ENCODE results near the gene MTG2.

Gene MTG2

DNA sequence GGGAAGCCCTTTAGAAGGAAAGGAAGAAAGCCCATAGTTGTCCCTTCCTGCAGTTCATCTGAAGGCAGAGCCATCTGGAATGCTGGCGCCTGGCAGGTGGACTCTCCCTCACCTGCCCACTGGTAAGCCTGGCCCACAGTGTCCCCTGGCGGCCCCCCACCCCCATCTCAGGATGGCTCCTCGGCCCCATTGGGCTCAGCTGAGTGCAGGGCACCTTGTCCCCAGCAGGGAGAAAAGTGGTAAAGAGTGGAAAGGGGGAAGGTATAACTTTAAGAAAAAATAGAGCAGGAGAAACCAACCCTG, 26.6 kb upstream of the MTG2 start (continued):
- TF ChIP-seq, protein P1, sequence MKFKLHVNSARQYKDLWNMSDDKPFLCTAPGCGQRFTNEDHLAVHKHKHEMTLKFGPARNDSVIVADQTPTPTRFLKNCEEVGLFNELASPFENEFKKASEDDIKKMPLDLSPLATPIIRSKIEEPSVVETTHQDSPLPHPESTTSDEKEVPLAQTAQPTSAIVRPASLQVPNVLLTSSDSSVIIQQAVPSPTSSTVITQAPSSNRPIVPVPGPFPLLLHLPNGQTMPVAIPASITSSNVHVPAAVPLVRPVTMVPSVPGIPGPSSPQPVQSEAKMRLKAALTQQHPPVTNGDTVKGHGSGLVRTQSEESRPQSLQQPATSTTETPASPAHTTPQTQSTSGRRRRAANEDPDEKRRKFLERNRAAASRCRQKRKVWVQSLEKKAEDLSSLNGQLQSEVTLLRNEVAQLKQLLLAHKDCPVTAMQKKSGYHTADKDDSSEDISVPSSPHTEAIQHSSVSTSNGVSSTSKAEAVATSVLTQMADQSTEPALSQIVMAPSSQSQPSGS (tag by site-specific recombination; IDR thresholded peaks at IDR 0.05; ENCODE audit: low read depth), result no peak

DNA sequence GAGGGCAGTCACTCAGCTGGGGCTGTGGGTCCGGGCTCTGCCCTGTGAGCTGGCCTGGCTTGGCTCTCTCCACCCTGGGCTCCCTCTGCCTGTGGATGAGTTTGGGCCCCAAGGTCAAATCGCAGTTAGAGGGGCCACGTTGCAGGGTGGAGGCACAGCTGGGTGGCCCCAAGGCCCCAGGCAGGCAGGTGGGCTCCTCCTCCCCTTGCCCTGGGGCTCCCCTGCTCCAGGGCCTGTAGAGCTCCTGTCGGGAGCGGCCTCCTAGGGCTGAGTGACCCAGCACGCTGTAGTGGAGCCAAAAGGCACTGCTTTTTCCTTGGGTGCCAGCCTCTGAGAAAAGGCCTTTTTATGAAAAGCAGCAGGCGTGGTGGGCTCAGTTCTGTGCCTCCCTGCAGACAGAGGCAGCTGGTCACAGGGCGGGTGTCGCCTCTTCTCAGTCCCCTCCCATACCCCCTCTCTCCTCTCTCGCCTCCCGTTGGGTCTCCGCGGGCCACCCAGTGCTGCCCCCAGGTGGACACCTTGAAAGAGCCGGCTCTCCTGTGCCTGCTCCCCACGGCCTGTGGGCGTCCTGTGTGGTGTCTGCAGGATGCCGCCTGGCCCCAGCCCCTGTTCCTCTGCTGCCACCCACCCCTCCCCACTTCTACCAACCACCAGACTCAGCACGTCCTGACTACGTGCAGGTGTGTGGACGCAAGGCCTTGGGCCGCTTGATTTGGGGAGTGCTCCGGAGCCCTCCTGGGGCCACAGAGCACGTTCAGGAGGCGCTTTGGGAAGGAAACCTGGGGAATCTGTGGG, 26.0 kb upstream of the MTG2 start:
- Histone ChIP-seq H3K4me1 (ENCODE audit: control insufficient read depth, insufficient read depth, low read length) (no peaks in the 10 kb centered on the region), H3K27ac (ENCODE audit: extremely low read depth, low read depth, low read length) (no peak overlapping the region), H3K36me3 (ENCODE audit: control insufficient read depth in 2 of 2, insufficient read depth in 1 of 2, low read length in 2 of 2) (peaks cover 0 to 32% of the 10 kb centered on the region in 2 experiments; a peak in 2 of 3 replicates), H3K9me3 (ENCODE audit: control insufficient read depth, insufficient read depth, low read depth, low read length) (no peaks in the 10 kb centered on the region), H3K4me3 (ENCODE audit: low read depth, low read length) (no peak overlapping the region)
- ChIA-PET POLR2A (no interaction called here), CTCF (interaction anchor here (0.6 to 1.4 kb wide), 13 partner anchors 8 to 164 kb away, joined by 3 to 13 read pairs (median 5); no protein-coding TSS in a partner anchor)
- no peak for TF ChIP-seq ZNF600 (tag by site-specific recombination; IDR thresholded peaks at IDR 0.05)
- TF ChIP-seq ZNF777 (tag by site-specific recombination; IDR thresholded peaks at IDR 0.05; ENCODE audit: borderline replicate concordance), result no peak
- no peak for TF ChIP-seq ZNF404 (tag by site-specific recombination; IDR thresholded peaks at IDR 0.05)
- no peak for TF ChIP-seq ZNF146 (tag by site-specific recombination; IDR thresholded peaks at IDR 0.05)
- TF ChIP-seq KLF1 (tag by site-specific recombination; IDR thresholded peaks at IDR 0.05), result peak; percentile 57
- no peak for TF ChIP-seq ZNF274 (IDR thresholded peaks at IDR 0.05; ENCODE audit: low read length)
- no peak for TF ChIP-seq ZNF274 (tag by site-specific recombination; IDR thresholded peaks at IDR 0.05; ENCODE audit: borderline replicate concordance)
- TF ChIP-seq EGR2 (tag by site-specific recombination; IDR thresholded peaks at IDR 0.05; ENCODE audit: low read depth), result peak; percentile 83
- TF ChIP-seq SP7 (tag by site-specific recombination; IDR thresholded peaks at IDR 0.05), result 0 out of 2 replicates have a peak, but pooled peaks have one; percentile 13
- TF ChIP-seq, protein P2, sequence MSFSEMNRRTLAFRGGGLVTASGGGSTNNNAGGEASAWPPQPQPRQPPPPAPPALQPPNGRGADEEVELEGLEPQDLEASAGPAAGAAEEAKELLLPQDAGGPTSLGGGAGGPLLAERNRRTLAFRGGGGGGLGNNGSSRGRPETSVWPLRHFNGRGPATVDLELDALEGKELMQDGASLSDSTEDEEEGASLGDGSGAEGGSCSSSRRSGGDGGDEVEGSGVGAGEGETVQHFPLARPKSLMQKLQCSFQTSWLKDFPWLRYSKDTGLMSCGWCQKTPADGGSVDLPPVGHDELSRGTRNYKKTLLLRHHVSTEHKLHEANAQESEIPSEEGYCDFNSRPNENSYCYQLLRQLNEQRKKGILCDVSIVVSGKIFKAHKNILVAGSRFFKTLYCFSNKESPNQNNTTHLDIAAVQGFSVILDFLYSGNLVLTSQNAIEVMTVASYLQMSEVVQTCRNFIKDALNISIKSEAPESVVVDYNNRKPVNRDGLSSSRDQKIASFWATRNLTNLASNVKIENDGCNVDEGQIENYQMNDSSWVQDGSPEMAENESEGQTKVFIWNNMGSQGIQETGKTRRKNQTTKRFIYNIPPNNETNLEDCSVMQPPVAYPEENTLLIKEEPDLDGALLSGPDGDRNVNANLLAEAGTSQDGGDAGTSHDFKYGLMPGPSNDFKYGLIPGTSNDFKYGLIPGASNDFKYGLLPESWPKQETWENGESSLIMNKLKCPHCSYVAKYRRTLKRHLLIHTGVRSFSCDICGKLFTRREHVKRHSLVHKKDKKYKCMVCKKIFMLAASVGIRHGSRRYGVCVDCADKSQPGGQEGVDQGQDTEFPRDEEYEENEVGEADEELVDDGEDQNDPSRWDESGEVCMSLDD (tag by site-specific recombination; IDR thresholded peaks at IDR 0.05), result peak; percentile 51; the same call in 1 of the 2 replicates
- TF ChIP-seq, protein P3, sequence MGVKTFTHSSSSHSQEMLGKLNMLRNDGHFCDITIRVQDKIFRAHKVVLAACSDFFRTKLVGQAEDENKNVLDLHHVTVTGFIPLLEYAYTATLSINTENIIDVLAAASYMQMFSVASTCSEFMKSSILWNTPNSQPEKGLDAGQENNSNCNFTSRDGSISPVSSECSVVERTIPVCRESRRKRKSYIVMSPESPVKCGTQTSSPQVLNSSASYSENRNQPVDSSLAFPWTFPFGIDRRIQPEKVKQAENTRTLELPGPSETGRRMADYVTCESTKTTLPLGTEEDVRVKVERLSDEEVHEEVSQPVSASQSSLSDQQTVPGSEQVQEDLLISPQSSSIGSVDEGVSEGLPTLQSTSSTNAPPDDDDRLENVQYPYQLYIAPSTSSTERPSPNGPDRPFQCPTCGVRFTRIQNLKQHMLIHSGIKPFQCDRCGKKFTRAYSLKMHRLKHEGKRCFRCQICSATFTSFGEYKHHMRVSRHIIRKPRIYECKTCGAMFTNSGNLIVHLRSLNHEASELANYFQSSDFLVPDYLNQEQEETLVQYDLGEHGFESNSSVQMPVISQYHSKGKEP (tag by site-specific recombination; IDR thresholded peaks at IDR 0.05), result no peak
- no peak for TF ChIP-seq ZNF324 (tag by site-specific recombination; IDR thresholded peaks at IDR 0.05)
- TF ChIP-seq ZBTB8A (tag by site-specific recombination; IDR thresholded peaks at IDR 0.05), result peak; percentile 53
- no peak for TF ChIP-seq SETDB1 (IDR thresholded peaks at IDR 0.05; ENCODE audit: insufficient read length, low read length)
- no peak for TF ChIP-seq KLF9 (tag by site-specific recombination; IDR thresholded peaks at IDR 0.05; ENCODE audit: low read depth)
- no peak for TF ChIP-seq ZNF239 (tag by site-specific recombination; IDR thresholded peaks at IDR 0.05)
- no peak for TF ChIP-seq GFI1B (tag by site-specific recombination; IDR thresholded peaks at IDR 0.05)
- TF ChIP-seq, protein P4, sequence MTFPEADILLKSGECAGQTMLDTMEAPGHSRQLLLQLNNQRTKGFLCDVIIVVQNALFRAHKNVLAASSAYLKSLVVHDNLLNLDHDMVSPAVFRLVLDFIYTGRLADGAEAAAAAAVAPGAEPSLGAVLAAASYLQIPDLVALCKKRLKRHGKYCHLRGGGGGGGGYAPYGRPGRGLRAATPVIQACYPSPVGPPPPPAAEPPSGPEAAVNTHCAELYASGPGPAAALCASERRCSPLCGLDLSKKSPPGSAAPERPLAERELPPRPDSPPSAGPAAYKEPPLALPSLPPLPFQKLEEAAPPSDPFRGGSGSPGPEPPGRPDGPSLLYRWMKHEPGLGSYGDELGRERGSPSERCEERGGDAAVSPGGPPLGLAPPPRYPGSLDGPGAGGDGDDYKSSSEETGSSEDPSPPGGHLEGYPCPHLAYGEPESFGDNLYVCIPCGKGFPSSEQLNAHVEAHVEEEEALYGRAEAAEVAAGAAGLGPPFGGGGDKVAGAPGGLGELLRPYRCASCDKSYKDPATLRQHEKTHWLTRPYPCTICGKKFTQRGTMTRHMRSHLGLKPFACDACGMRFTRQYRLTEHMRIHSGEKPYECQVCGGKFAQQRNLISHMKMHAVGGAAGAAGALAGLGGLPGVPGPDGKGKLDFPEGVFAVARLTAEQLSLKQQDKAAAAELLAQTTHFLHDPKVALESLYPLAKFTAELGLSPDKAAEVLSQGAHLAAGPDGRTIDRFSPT (tag by site-specific recombination; IDR thresholded peaks at IDR 0.05), result no peak
- TF ChIP-seq, protein P5, sequence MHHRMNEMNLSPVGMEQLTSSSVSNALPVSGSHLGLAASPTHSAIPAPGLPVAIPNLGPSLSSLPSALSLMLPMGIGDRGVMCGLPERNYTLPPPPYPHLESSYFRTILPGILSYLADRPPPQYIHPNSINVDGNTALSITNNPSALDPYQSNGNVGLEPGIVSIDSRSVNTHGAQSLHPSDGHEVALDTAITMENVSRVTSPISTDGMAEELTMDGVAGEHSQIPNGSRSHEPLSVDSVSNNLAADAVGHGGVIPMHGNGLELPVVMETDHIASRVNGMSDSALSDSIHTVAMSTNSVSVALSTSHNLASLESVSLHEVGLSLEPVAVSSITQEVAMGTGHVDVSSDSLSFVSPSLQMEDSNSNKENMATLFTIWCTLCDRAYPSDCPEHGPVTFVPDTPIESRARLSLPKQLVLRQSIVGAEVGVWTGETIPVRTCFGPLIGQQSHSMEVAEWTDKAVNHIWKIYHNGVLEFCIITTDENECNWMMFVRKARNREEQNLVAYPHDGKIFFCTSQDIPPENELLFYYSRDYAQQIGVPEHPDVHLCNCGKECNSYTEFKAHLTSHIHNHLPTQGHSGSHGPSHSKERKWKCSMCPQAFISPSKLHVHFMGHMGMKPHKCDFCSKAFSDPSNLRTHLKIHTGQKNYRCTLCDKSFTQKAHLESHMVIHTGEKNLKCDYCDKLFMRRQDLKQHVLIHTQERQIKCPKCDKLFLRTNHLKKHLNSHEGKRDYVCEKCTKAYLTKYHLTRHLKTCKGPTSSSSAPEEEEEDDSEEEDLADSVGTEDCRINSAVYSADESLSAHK (tag by site-specific recombination; IDR thresholded peaks at IDR 0.05), result no peak
- TF ChIP-seq ZNF626 (tag by site-specific recombination; IDR thresholded peaks at IDR 0.05), result no peak
- TF ChIP-seq IKZF3 (tag by site-specific recombination; IDR thresholded peaks at IDR 0.05), result no peak
- TF ChIP-seq ZEB2 (tag by site-specific recombination; IDR thresholded peaks at IDR 0.05), result no peak
- TF ChIP-seq, protein P6, sequence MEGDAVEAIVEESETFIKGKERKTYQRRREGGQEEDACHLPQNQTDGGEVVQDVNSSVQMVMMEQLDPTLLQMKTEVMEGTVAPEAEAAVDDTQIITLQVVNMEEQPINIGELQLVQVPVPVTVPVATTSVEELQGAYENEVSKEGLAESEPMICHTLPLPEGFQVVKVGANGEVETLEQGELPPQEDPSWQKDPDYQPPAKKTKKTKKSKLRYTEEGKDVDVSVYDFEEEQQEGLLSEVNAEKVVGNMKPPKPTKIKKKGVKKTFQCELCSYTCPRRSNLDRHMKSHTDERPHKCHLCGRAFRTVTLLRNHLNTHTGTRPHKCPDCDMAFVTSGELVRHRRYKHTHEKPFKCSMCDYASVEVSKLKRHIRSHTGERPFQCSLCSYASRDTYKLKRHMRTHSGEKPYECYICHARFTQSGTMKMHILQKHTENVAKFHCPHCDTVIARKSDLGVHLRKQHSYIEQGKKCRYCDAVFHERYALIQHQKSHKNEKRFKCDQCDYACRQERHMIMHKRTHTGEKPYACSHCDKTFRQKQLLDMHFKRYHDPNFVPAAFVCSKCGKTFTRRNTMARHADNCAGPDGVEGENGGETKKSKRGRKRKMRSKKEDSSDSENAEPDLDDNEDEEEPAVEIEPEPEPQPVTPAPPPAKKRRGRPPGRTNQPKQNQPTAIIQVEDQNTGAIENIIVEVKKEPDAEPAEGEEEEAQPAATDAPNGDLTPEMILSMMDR (tag by site-specific recombination; IDR thresholded peaks at IDR 0.05), result peak; percentile 85
